HEK293T (cell line): ENCODE measurements around the gene MIDN.

Source experiments
- CTCF ChIA-PET: fragments of 350-600 bp; formaldehyde crosslinking; extraction: SDS; loops from one replicate; lab custom pipeline; 2021; ENCODE audit warnings: antibody characterized with exemption, inconsistent platforms; lab: Yijun Ruan, JAX
- POLR2A ChIA-PET: fragments of 350-600 bp; formaldehyde crosslinking; extraction: SDS; loops from one replicate; lab custom pipeline; 2020; ENCODE audit warnings: antibody characterized with exemption, inconsistent platforms; lab: Yijun Ruan, JAX
- DNase-seq: peaks from one replicate; pipeline ENCODE4 v3.0.0; 2012; ENCODE audit warnings: mixed read lengths; ENCODE audit errors: extremely low spot score
- ARNT ChIP-seq: fragments of 450-650 bp; IDR thresholded peaks from 2 replicates; pipeline ENCODE4 v1.6.1; 2017; ENCODE audit warnings: mild to moderate bottlenecking
- BHLHE40 ChIP-seq: fragments of 450-650 bp; IDR thresholded peaks from 2 replicates; pipeline ENCODE4 v1.6.1; 2016; ENCODE audit warnings: mild to moderate bottlenecking, moderate library complexity, borderline replicate concordance
- CTBP1 ChIP-seq: fragments of 450-650 bp; IDR thresholded peaks from 2 replicates; pipeline ENCODE4 v1.6.1; 2016; ENCODE audit warnings: borderline replicate concordance
- ELF4 ChIP-seq: fragments of 450-650 bp; IDR thresholded peaks from 2 replicates; pipeline ENCODE4 v1.6.1; 2017; ENCODE audit warnings: antibody characterized with exemption
- FOXA1 ChIP-seq: fragments of 450-650 bp; IDR thresholded peaks from 2 replicates; pipeline ENCODE4 v1.6.1; 2016; ENCODE audit warnings: mild to moderate bottlenecking
- FOXK2 ChIP-seq: fragments of 450-650 bp; IDR thresholded peaks from 2 replicates; pipeline ENCODE4 v1.6.1; 2016; ENCODE audit warnings: mild to moderate bottlenecking
- FOXM1 ChIP-seq: fragments of 450-650 bp; IDR thresholded peaks from 2 replicates; pipeline ENCODE4 v1.6.1; 2017; ENCODE audit warnings: mild to moderate bottlenecking, borderline replicate concordance
- HDGF ChIP-seq: fragments of 450-650 bp; IDR thresholded peaks from 2 replicates; pipeline ENCODE4 v1.6.1; 2017; ENCODE audit warnings: antibody characterized with exemption, borderline replicate concordance
- L3MBTL2 ChIP-seq: fragments of 450-650 bp; conservative IDR thresholded peaks from 2 replicates; pipeline ENCODE4 v1.6.1; 2016; ENCODE audit warnings: mild to moderate bottlenecking
- LEF1 ChIP-seq: fragments of 450-650 bp; IDR thresholded peaks from 2 replicates; pipeline ENCODE4 v1.6.1; 2017; ENCODE audit warnings: mild to moderate bottlenecking, borderline replicate concordance
- NFRKB ChIP-seq: fragments of 450-650 bp; IDR thresholded peaks from 2 replicates; pipeline ENCODE4 v1.6.1; 2016; ENCODE audit warnings: mild to moderate bottlenecking, moderate library complexity
- SP1 ChIP-seq: fragments of 450-650 bp; IDR thresholded peaks from 2 replicates; pipeline ENCODE4 v1.6.1; 2017
- SUZ12 ChIP-seq: fragments of 450-650 bp; IDR thresholded peaks from 2 replicates; pipeline ENCODE4 v1.6.1; 2016; ENCODE audit warnings: mild to moderate bottlenecking
- TARDBP ChIP-seq: fragments of 450-650 bp; IDR thresholded peaks from 2 replicates; pipeline ENCODE4 v1.6.1; 2016
- ZNF384 ChIP-seq: fragments of 450-650 bp; IDR thresholded peaks from 2 replicates; pipeline ENCODE4 v1.6.1; 2016
- TF ChIP-seq, protein P1 (sequence below): fragments of 450-650 bp; IDR thresholded peaks from 2 replicates; pipeline ENCODE4 v1.6.1; 2016

Gene MIDN

GRCh38 chr19:1233115-1233667 is 15.2 kb upstream of the MIDN start:
- no peak for DNase-seq
- POLR2A ChIA-PET: interaction anchor here (1.1 kb wide), 1 partner anchor 36 kb away, joined by 4 read pairs; the partner anchor contains the start of gene CIRBP
- CTCF ChIA-PET: no interaction called here
- TF ChIP-seq BHLHE40 (no peak), FOXK2 (no peak), FOXM1 (no peak)

DNA sequence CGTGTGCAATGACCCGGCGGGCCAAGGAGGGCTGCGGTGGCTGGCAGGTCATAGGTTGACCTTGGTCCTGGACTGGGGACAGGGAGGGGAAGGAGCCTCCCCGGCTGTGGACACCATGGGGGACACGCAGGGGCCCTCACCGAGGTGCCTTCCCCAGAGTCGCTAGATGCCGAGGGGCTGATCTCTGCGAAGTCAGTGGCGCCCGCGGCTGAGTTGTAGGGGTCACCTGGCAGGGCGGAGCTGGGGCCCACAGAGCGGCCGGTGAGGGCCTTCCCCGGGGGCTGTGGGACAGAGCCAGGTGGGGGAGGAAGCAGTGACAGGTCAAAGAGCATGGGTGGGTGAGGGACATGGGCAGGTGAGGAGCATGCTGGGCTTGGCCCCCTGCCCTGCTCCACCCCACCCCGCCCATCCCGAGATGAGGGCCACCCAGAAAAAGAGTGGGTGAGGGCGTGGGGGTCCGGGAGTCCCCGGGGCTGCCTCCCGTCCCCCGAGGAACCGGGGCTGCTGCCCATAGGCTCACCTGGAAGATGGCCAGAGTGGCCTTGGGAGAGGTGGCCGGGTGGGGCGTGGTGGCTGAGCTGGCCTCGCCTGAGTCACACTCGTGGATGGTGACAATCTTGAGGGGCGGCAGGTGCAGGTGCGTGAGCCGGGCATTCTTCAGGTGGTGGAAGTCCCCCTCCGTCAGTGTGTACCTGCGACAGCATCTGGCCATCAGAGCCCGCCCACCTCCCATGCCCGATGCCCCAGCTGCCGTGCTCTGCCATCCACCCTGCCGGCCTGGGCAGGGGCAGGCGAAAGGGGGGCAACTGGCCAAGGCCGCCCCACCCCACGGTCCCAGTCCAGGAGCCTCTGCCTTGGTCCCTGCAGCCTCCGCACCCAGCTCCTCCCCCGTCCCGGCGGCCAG is 14.1 kb upstream of the MIDN start:
- ChIA-PET CTCF (no interaction called here), POLR2A (no interaction called here)
- TF ChIP-seq ARNT (no peak), ZNF384 (no peak), LEF1 (no peak), FOXA1 (no peak)
- TF ChIP-seq, protein P1, sequence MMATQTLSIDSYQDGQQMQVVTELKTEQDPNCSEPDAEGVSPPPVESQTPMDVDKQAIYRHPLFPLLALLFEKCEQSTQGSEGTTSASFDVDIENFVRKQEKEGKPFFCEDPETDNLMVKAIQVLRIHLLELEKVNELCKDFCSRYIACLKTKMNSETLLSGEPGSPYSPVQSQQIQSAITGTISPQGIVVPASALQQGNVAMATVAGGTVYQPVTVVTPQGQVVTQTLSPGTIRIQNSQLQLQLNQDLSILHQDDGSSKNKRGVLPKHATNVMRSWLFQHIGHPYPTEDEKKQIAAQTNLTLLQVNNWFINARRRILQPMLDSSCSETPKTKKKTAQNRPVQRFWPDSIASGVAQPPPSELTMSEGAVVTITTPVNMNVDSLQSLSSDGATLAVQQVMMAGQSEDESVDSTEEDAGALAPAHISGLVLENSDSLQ: no peak
- no peak for DNase-seq

- ChIA-PET POLR2A (no interaction called here), CTCF (no interaction called here)
- TF ChIP-seq BHLHE40: no peak
- TF ChIP-seq ELF4: no peak
- no peak for TF ChIP-seq HDGF
- no peak for TF ChIP-seq ARNT
- TF ChIP-seq FOXM1: no peak
- no peak for TF ChIP-seq SP1
- TF ChIP-seq, protein P1: no peak
- no peak for TF ChIP-seq FOXA1
- TF ChIP-seq L3MBTL2: no peak
- TF ChIP-seq NFRKB: no peak
- TF ChIP-seq LEF1: no peak
- no peak for TF ChIP-seq SUZ12
- no peak for TF ChIP-seq ZNF384
- TF ChIP-seq TARDBP: no peak
- no peak for TF ChIP-seq CTBP1
- no peak for DNase-seq
Observed at GRCh38 chr19:1234955-1235380, 13.4 kb upstream of the MIDN start.

- POLR2A ChIA-PET: interaction anchor here (1.0 kb wide), 1 partner anchor 33 kb away, joined by 3 read pairs; no protein-coding TSS in a partner anchor
- no peak for DNase-seq
- CTCF ChIA-PET: interaction anchor here (1.3 kb wide), 1 partner anchor 15 kb away, joined by 3 read pairs; no protein-coding TSS in a partner anchor
- no peak for TF ChIP-seq BHLHE40
- TF ChIP-seq ZNF384: no peak
- TF ChIP-seq FOXM1: no peak
- no peak for TF ChIP-seq FOXK2
- TF ChIP-seq NFRKB: no peak
- TF ChIP-seq LEF1: no peak
- no peak for TF ChIP-seq ELF4
- TF ChIP-seq, protein P1: no peak
- no peak for TF ChIP-seq SUZ12
Observed at GRCh38 chr19:1235625-1236538, 12.5 kb upstream of the MIDN start.

DNA sequence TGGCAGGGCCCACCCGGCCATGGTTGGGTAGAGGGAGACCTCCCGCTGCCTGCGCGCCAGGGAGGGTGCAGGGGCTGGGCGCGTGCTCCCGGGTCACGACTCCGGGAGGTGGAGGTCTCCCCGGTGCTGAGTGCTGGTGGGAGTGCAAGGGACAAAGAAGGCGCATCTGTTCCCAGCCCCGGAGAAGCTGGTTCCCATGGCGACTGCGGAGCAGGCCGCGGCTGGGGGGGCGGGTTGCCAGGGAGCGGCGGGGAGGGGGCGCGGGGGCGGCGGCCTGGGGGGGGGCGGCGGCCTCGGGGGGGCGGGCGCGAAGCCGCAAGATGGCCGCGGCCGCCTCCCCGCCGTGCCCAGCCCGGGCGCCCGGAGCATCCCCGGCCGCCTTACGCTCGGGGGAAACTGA is 11.8 kb upstream of the MIDN start:
- CTCF ChIA-PET: interaction anchor here (1.3 kb wide), 1 partner anchor 16 kb away, joined by 3 read pairs; no protein-coding TSS in a partner anchor
- POLR2A ChIA-PET: interaction anchor here (1.0 kb wide), 1 partner anchor 32 kb away, joined by 3 read pairs; no protein-coding TSS in a partner anchor
- no peak for DNase-seq
- TF ChIP-seq ZNF384 (no peak), HDGF (no peak), NFRKB (no peak), SUZ12 (no peak), FOXK2 (no peak)

- ChIA-PET CTCF (interaction anchor here (1.3 kb wide), 1 partner anchor 16 kb away, joined by 3 read pairs; no protein-coding TSS in a partner anchor), POLR2A (no interaction called here)
- no peak for DNase-seq
- TF ChIP-seq NFRKB (no peak), SP1 (no peak), ELF4 (no peak), SUZ12 (no peak), ZNF384 (no peak)
Observed at GRCh38 chr19:1237027-1237659, 11.2 kb upstream of the MIDN start.
